ENCODE results near the gene EIF2B4.

- TF ChIP-seq, protein P1, sequence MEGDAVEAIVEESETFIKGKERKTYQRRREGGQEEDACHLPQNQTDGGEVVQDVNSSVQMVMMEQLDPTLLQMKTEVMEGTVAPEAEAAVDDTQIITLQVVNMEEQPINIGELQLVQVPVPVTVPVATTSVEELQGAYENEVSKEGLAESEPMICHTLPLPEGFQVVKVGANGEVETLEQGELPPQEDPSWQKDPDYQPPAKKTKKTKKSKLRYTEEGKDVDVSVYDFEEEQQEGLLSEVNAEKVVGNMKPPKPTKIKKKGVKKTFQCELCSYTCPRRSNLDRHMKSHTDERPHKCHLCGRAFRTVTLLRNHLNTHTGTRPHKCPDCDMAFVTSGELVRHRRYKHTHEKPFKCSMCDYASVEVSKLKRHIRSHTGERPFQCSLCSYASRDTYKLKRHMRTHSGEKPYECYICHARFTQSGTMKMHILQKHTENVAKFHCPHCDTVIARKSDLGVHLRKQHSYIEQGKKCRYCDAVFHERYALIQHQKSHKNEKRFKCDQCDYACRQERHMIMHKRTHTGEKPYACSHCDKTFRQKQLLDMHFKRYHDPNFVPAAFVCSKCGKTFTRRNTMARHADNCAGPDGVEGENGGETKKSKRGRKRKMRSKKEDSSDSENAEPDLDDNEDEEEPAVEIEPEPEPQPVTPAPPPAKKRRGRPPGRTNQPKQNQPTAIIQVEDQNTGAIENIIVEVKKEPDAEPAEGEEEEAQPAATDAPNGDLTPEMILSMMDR (IDR thresholded peaks at IDR 0.05), result no peak
- TF ChIP-seq POLR2AphosphoS5 (IDR thresholded peaks at IDR 0.05), result no peak
Measured at GRCh38 chr2:27362678-27363420, 7.3 kb downstream of the EIF2B4 start.

Measured in gastroesophageal sphincter (tissue), 3 donors.